Cardiac septum (tissue), 1 donor: ENCODE data around the gene FAM50B. TPM values are rescaled to one million over a fixed set of nuclear protein-coding genes. Genes with fewer than 3 reads are reported as not detected.

Experiments
- DNase-seq: peaks from one replicate; pipeline ENCODE4 v3.0.0-alpha.2; 2020; ENCODE audit warnings: low spot score
- intact Hi-C: fragments of 100-400 bp; cut with DNase I; formaldehyde crosslinking; loops from one replicate; pipeline ENCODE4 v1.14.0; 2022
- total RNA-seq: library from RNA; stranded (reverse); fragmentation: NEBNext Ultra II Directional; extraction: Animal tissue kit (Norgen Biotek cat#: 25700); gene quantifications from one replicate; pipeline ENCODE4 v1.2.1, GENCODE V29; 2021
- donor health status: DM: no; HTN: no; CAD: no.

The FAM50B gene
- total RNA-seq, 1 donor from 2014 or later: 18.2 TPM

DNA sequence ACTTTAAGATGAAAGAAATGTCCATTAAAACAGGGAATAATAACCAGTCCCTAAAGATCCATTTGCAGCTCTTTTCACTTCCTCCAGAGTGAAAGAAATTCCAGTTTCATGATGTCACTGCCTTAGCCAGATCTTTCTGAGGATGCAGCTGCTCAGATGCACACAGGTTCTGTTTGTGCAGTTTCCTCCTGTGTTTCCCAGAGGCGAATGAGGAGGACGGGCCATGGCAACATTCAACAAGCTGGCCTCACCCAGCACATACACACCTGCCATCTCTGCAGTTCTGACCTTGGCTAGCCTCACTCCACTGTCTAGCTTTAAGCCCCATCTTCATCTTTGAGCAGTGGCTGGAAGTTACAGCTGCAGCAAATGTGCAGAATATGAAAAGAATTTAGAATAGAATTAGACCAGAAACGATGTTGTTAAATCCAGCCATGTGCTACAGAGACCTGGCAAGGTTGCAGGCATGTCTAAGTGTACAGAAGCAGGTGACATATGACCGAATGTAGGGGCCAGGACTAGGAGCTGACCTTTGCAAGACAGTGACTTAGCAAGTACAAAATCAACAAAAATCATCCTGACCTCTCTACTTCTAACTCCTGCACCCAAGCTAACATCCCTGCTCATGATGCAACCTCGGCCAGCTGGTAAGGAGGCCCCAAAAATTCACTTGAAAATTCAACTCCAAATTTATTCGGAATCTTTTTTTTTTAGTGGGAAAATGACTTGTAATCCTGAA is 35.0 kb downstream of the FAM50B start:
- no peak for DNase-seq
- intact Hi-C loops: loop anchor here (5.0 to 10.0 kb wide), 2 partner anchors 57 to 599 kb away; no protein-coding TSS in a partner anchor

GRCh38 chr6:3885262-3886036 is 36.3 kb downstream of the FAM50B start:
- intact Hi-C loops: loop anchor here (5.0 to 10.0 kb wide), 2 partner anchors 47 to 601 kb away; no protein-coding TSS in a partner anchor
- DNase-seq: no peak

- DNase-seq: no peak
- intact Hi-C loops: loop anchor here (5.0 to 10.0 kb wide), 2 partner anchors 45 to 602 kb away; no protein-coding TSS in a partner anchor
Observed at GRCh38 chr6:3887150-3887700, 38.1 kb downstream of the FAM50B start.

- intact Hi-C loops: loop anchor here (2.0 to 10.0 kb wide), 3 partner anchors 44 to 604 kb away; no protein-coding TSS in a partner anchor
- DNase-seq: no peak
Observed at GRCh38 chr6:3888153-3888957, 39.2 kb downstream of the FAM50B start.

GRCh38 chr6:3890047-3890446 is 40.9 kb downstream of the FAM50B start:
- DNase-seq: no peak
- intact Hi-C loops: no loop called here

DNA sequence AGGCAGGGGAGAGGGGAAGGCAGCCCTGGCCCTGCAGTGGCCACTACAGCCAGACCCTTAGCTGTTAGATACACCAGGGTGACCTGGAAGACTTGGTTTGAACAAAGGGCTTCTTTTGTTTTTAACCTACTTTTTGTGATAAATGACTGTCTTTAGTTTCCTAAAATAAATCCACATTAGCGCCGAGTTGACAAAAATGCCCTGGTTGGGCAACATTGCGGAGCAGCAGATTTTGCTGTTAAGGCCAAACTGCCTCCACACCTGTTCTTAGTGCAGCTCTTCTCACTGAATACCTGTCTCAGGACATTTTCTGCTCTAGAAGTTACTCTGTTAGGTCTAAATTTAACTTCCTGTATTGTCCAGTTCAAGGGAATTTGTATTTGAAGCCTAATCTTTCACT is 42.7 kb downstream of the FAM50B start:
- DNase-seq: no peak
- intact Hi-C loops: no loop called here

DNA sequence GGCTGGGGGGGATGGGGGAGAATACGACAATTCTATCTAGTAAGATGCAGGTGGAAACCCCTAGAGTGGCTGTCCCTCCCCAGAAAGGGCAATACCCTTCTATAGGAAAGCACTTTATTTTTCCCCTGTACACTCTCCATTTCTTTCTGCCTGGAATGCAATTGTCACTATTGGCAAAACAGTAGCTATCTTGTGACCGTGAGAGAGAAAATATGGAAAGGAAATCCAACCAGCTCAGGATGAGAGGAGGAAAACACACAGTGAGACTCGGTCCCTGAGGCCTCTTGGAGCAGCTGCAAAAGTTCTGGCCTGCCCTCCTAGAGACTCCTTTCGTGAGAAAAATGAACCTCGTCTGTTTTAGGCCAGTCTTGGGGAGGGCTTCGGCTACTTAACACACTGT is 43.4 kb downstream of the FAM50B start:
- no peak for DNase-seq
- intact Hi-C loops: no loop called here

- DNase-seq: no peak
- intact Hi-C loops: no loop called here
Observed at GRCh38 chr6:3893487-3893886, 44.3 kb downstream of the FAM50B start.

DNA sequence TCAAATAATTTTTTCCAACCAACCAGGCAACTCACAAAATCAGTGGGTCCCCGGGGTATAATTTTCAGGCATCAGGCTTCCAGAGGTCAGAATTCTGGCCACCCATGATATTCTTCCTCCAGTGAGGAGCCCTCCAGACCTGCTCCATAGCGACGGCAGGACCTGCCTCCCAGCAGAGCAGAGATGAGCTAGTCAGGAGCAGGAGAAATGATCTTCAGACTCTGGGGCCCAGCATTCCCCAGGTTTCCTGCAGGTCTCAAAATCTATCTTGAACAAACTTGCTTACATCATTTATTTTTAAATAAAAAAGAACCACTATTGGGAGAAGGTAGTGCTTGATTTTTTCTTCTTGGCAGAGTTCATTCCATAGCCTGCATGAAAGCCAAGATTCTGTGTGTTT is 44.7 kb downstream of the FAM50B start:
- intact Hi-C loops: no loop called here
- DNase-seq: no peak

DNA sequence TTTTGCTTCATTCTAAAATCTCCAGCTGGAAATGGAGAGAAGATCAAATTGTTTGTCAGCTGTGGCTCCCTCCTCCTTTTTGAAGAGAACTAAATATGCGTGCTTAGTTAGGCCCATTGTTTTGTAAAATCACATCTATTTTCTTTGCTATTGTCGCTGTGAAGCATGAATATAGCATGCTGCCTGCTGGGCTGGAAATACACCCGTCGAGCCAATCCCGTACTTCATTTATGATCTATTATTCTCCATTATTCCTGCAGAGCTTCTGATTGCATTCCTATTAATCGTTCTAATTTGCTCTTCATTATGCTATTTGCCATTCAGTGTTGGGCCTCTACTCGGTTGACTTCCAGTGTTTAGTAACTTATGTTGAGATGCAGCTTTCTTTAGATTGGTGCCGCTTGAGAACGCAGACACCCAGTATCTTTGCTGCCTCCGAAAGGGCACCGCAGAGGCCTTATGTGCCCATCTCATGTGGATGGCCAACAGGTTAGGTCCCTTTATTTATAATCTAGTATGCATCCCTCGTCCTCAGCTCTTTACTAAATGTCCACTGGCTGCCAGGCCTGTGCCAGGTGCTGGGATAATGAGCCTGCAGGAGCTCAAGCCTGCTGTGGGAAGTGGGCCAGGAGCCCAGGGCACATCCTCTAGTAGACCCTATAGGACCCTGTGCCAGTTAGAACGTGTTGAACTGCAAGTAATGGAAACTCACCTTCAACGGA is 45.6 kb downstream of the FAM50B start:
- intact Hi-C loops: no loop called here
- no peak for DNase-seq

GRCh38 chr6:3895312-3895653 is 46.1 kb downstream of the FAM50B start:
- no peak for DNase-seq
- intact Hi-C loops: no loop called here

DNA sequence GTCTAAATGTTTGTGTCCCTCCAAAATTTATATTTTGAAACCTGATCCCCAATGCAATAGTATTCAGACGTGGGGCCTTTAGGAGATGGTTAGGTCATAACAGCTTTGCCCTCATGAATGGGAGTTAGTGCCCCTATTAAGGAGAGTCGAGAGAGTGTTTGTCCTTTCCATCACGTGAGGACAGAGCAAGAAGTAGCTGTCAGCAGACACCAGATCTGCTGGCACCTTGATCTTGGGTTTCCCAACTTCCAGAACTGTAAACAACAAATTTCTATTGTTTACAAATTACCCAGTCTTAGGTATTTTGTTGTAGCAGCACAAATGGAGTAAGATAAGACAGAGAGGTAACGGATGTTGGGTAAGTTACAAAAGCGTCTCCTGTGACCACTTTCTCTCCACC is 46.6 kb downstream of the FAM50B start:
- intact Hi-C loops: no loop called here
- DNase-seq: no peak

GRCh38 chr6:3898265-3898994 is 49.3 kb downstream of the FAM50B start:
- intact Hi-C loops: no loop called here

GRCh38 chr6:3899061-3899460 is 49.9 kb downstream of the FAM50B start:
- no peak for DNase-seq
- intact Hi-C loops: no loop called here

More at GRCh38 chr6:3898265-3898994, 49.3 kb downstream of the FAM50B start:
- no peak for DNase-seq

GRCh38 chr6:3899970-3900439 is 50.8 kb downstream of the FAM50B start:
- intact Hi-C loops: no loop called here

More at GRCh38 chr6:3899970-3900439, 50.8 kb downstream of the FAM50B start:
- no peak for DNase-seq
